Right lobe of liver (tissue), 6 donors: Measurements from ENCODE around the gene FMNL2. TPM values are rescaled to one million over a fixed set of nuclear protein-coding genes. Genes with fewer than 3 reads are reported as not detected.
A peak's percentile ranks its signal among the peaks of the same experiment; 100 is the strongest.

Experiments used
- ATAC-seq, 4 donors: fragments of 200-7000 bp; cut with Tn5 transposase; one replicate each; pipeline ENCODE4 v1.9.1; 2020; ENCODE audit warnings: mild to moderate bottlenecking in 4 of 4, moderate library complexity in 4 of 4
- DNase-seq, 3 donors: peaks; one replicate each; pipeline ENCODE4 v3.0.0-alpha.2; 2020
- H3K27ac ChIP-seq, 3 donors: fragments of 200-600 bp; one replicate each; pipeline ENCODE4 v1.8.0; 2022
- H3K27me3 ChIP-seq, 2 donors: fragments of 200-600 bp; one replicate each; pipeline ENCODE4 v1.8.0; 2022
- H3K36me3 ChIP-seq, 4 donors: fragments of 200-600 bp; sonication (generic) in 1 of 4; one replicate each; pipeline versions ENCODE4 v1.5.1 to v1.8.0; 2017 to 2022; ENCODE audit warnings: control low read depth in 1 of 4
- H3K4me1 ChIP-seq, 4 donors: fragments of 200-600 bp; sonication (generic) in 1 of 4; one replicate each; pipeline versions ENCODE4 v1.5.1 to v1.8.0; 2017 to 2022; ENCODE audit warnings: control low read depth in 1 of 4
- H3K4me3 ChIP-seq, 3 donors: fragments of 200-600 bp; one replicate each; pipeline ENCODE4 v1.8.0; 2022
- H3K9me3 ChIP-seq, 4 donors: fragments of 200-600 bp; sonication (generic) in 1 of 4; one replicate each; pipeline versions ENCODE4 v1.5.1 to v1.8.0; 2017 to 2022; ENCODE audit warnings: control low read depth in 1 of 4
- CTCF ChIP-seq, 4 donors: fragments of 200-600 bp in 3 of 4; fragments of 450-650 bp in 1 of 4; IDR thresholded peaks; one replicate each; pipeline versions ENCODE4 v1.5.1 to v1.8.0; 2016 to 2022; ENCODE audit warnings: antibody characterized with exemption in 4 of 4, mild to moderate bottlenecking in 2 of 4
- POLR2A ChIP-seq: fragments of 450-650 bp; IDR thresholded peaks from one replicate; pipeline ENCODE4 v1.6.1; 2017; ENCODE audit warnings: antibody characterized with exemption, mild to moderate bottlenecking
- WGBS: methylation state at CpG from one replicate; pipeline ENCODE4 v1.1.6; 2018; ENCODE audit warnings: low coverage, low lambda C conversion rate; ENCODE audit not compliant: insufficient coverage; ENCODE audit errors: missing lambda C conversion rate; 5-methylcytosine and 5-hydroxymethylcytosine counted together
- intact Hi-C, 2 donors: fragments of 100-400 bp; cut with DNase I; formaldehyde crosslinking; loops; one replicate each; pipeline versions ENCODE4 v1.11.2 to v1.14.1; 2022
- total RNA-seq, 6 experiments: library from RNA; depleted of rRNA in 2 of 6; stranded (reverse); fragments of >200 nt in 2 of 6; fragmentation: NEBNext Ultra II Directional in 3 of 6; extraction: Animal tissue kit (Norgen Biotek cat#: 25700) in 3 of 6; gene quantifications; one replicate each; pipeline versions ENCODE4 v1.1.0 to v1.2.4, GENCODE V29; 2016 to 2023
- donor health status: DM: no; HTN: yes; CAD: no.
- donor health status: DM: no; HTN: no; CAD: no.
- donor health status: DM: no; HTN: no; CAD: no.
- donor health status: DM: no; HTN: yes; CAD: no.
- donor health status: DM: no; HTN: yes; CAD: no.

The FMNL2 gene
- total RNA-seq, 6 experiments from 2014 or later, result 3.5 to 12.1 (median 7.1) TPM

- no peak overlapping the region for H3K4me3 ChIP-seq
- no peaks in the 10 kb centered on the region for H3K9me3 ChIP-seq
- no peaks in the 10 kb centered on the region for H3K36me3 ChIP-seq
- no peaks in the 10 kb centered on the region for H3K4me1 ChIP-seq
- no peak overlapping the region for H3K27ac ChIP-seq
- H3K27me3 ChIP-seq, result no peaks in the 10 kb centered on the region
- WGBS, result 47% methylated on average over 1 of the region's 1 CpG
- ATAC-seq (no peak), DNase-seq (no peak)
- intact Hi-C loops, result no loop called here
- no peak for TF ChIP-seq POLR2A
- no peak for TF ChIP-seq CTCF (IDR thresholded peaks at IDR 0.05)
Observed at GRCh38 chr2:152609699-152610098, 274.7 kb downstream of the FMNL2 start.

GRCh38 chr2:152611458-152612231, 276.7 kb downstream of the FMNL2 start:
- 60% methylated on average over 5 of the region's 5 CpGs for WGBS
- Histone ChIP-seq H3K4me1 (no peaks in the 10 kb centered on the region), H3K4me3 (no peak overlapping the region), H3K27me3 (no peaks in the 10 kb centered on the region), H3K27ac (peak overlapping the region in 1 of 3 donors; percentile 43), H3K36me3 (no peaks in the 10 kb centered on the region), H3K9me3 (no peaks in the 10 kb centered on the region)
- intact Hi-C loops, result no loop called here
- ATAC-seq (peak; percentile 64 to 79 (median 77)), DNase-seq (no peak)
- no peak for TF ChIP-seq POLR2A
- TF ChIP-seq CTCF (IDR thresholded peaks at IDR 0.05), result no peak

- no peaks in the 10 kb centered on the region for H3K27me3 ChIP-seq
- ATAC-seq, result no peak
- no peak overlapping the region for H3K4me3 ChIP-seq
- intact Hi-C loops, result no loop called here
- no peaks in the 10 kb centered on the region for H3K36me3 ChIP-seq
- H3K9me3 ChIP-seq, result no peaks in the 10 kb centered on the region
- TF ChIP-seq CTCF (IDR thresholded peaks at IDR 0.05) (no peak), POLR2A (no peak)
- WGBS, result 68% methylated on average over 2 of the region's 2 CpGs
- H3K27ac ChIP-seq, result no peak overlapping the region
- no peak for DNase-seq
- H3K4me1 ChIP-seq, result no peaks in the 10 kb centered on the region
Observed at GRCh38 chr2:152613235-152613634, 278.3 kb downstream of the FMNL2 start.

- ATAC-seq (no peak), DNase-seq (no peak)
- Histone ChIP-seq H3K36me3 (peaks cover 0 to 2% (median 0%) of the 10 kb centered on the region in 4 donors), H3K27me3 (no peaks in the 10 kb centered on the region), H3K4me1 (no peaks in the 10 kb centered on the region), H3K4me3 (no peak overlapping the region), H3K9me3 (no peaks in the 10 kb centered on the region), H3K27ac (no peak overlapping the region)
- 81% methylated on average over 5 of the region's 5 CpGs for WGBS
- intact Hi-C loops, result no loop called here
- TF ChIP-seq POLR2A (no peak), CTCF (IDR thresholded peaks at IDR 0.05) (no peak)
Observed at GRCh38 chr2:152615177-152615576, 280.2 kb downstream of the FMNL2 start.
